GM23338 (cell line): Measurements from ENCODE around the gene BTBD9.

Source experiments
- CREB1 ChIP-seq: fragments of 250-450 bp; sonication (Bioruptor Pico); IDR thresholded peaks from 2 replicates; pipeline ENCODE4 v1.5.0; 2020; ENCODE audit warnings: low read depth, mild to moderate bottlenecking, moderate library complexity
- EZH2 ChIP-seq: fragments of 200-600 bp; sonication (generic); IDR thresholded peaks from one replicate; pipeline ENCODE4 v1.8.0; 2017; ENCODE audit warnings: antibody characterized with exemption, mild to moderate bottlenecking, low read depth; ENCODE audit not compliant: unreplicated experiment
- EZH2phosphoT487 ChIP-seq: fragments of 200-600 bp; sonication (generic); IDR thresholded peaks from one replicate; pipeline ENCODE4 v1.8.1; 2018; ENCODE audit warnings: antibody characterized with exemption; ENCODE audit not compliant: unreplicated experiment
- JUNB ChIP-seq: IDR thresholded peaks from one replicate; pipeline ENCODE4 v1.6.1; 2016; ENCODE audit warnings: antibody characterized with exemption; ENCODE audit not compliant: unreplicated experiment
- NANOG ChIP-seq: IDR thresholded peaks from 2 replicates; pipeline ENCODE4 v1.6.1; 2016; ENCODE audit warnings: antibody characterized with exemption, borderline replicate concordance
- POLR2AphosphoS5 ChIP-seq: IDR thresholded peaks from 2 replicates; pipeline ENCODE4 v1.6.1; 2016; ENCODE audit warnings: antibody characterized with exemption, low read depth
- REST ChIP-seq: IDR thresholded peaks from one replicate; pipeline ENCODE4 v1.6.1; 2018; ENCODE audit warnings: antibody characterized with exemption; ENCODE audit not compliant: unreplicated experiment
- STAT1 ChIP-seq: IDR thresholded peaks from one replicate; pipeline ENCODE4 v1.6.1; 2016; ENCODE audit warnings: antibody characterized with exemption; ENCODE audit not compliant: unreplicated experiment
- ZNF114 ChIP-seq: fragments of 250-450 bp; sonication (Bioruptor Pico); IDR thresholded peaks from 2 replicates; pipeline ENCODE4 v1.5.0; 2020; ENCODE audit warnings: mild to moderate bottlenecking, moderate library complexity
- TF ChIP-seq, protein P1 (sequence below), 2 experiments: fragments of 200-600 bp in 1 of 2; sonication (generic) in 1 of 2; conservative IDR thresholded peaks; 2 replicates each; pipeline versions ENCODE4 v1.5.1 to v1.6.1; 2016 to 2017; ENCODE audit warnings: antibody characterized with exemption in 2 of 2, low read depth in 2 of 2, mild to moderate bottlenecking in 2 of 2, moderate library complexity in 1 of 2
- TF ChIP-seq, protein P2 (sequence below): fragments of 250-450 bp; sonication (Bioruptor Pico); IDR thresholded peaks from 2 replicates; pipeline ENCODE4 v1.5.0; 2020; ENCODE audit warnings: mild to moderate bottlenecking, moderate library complexity
- TF ChIP-seq, protein P3 (sequence below): IDR thresholded peaks from 2 replicates; pipeline ENCODE4 v1.6.1; 2016; ENCODE audit warnings: antibody characterized with exemption

- TF ChIP-seq JUNB, result no peak
- TF ChIP-seq, protein P1, sequence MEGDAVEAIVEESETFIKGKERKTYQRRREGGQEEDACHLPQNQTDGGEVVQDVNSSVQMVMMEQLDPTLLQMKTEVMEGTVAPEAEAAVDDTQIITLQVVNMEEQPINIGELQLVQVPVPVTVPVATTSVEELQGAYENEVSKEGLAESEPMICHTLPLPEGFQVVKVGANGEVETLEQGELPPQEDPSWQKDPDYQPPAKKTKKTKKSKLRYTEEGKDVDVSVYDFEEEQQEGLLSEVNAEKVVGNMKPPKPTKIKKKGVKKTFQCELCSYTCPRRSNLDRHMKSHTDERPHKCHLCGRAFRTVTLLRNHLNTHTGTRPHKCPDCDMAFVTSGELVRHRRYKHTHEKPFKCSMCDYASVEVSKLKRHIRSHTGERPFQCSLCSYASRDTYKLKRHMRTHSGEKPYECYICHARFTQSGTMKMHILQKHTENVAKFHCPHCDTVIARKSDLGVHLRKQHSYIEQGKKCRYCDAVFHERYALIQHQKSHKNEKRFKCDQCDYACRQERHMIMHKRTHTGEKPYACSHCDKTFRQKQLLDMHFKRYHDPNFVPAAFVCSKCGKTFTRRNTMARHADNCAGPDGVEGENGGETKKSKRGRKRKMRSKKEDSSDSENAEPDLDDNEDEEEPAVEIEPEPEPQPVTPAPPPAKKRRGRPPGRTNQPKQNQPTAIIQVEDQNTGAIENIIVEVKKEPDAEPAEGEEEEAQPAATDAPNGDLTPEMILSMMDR (conservative IDR thresholded peaks at IDR 0.05; ENCODE audit: low read depth in 2 of 2), result no peak
- TF ChIP-seq EZH2, result no peak
- no peak for TF ChIP-seq REST
- no peak for TF ChIP-seq POLR2AphosphoS5
- TF ChIP-seq CREB1 (CRISPR knock-in tag), result no peak
- TF ChIP-seq, protein P2, sequence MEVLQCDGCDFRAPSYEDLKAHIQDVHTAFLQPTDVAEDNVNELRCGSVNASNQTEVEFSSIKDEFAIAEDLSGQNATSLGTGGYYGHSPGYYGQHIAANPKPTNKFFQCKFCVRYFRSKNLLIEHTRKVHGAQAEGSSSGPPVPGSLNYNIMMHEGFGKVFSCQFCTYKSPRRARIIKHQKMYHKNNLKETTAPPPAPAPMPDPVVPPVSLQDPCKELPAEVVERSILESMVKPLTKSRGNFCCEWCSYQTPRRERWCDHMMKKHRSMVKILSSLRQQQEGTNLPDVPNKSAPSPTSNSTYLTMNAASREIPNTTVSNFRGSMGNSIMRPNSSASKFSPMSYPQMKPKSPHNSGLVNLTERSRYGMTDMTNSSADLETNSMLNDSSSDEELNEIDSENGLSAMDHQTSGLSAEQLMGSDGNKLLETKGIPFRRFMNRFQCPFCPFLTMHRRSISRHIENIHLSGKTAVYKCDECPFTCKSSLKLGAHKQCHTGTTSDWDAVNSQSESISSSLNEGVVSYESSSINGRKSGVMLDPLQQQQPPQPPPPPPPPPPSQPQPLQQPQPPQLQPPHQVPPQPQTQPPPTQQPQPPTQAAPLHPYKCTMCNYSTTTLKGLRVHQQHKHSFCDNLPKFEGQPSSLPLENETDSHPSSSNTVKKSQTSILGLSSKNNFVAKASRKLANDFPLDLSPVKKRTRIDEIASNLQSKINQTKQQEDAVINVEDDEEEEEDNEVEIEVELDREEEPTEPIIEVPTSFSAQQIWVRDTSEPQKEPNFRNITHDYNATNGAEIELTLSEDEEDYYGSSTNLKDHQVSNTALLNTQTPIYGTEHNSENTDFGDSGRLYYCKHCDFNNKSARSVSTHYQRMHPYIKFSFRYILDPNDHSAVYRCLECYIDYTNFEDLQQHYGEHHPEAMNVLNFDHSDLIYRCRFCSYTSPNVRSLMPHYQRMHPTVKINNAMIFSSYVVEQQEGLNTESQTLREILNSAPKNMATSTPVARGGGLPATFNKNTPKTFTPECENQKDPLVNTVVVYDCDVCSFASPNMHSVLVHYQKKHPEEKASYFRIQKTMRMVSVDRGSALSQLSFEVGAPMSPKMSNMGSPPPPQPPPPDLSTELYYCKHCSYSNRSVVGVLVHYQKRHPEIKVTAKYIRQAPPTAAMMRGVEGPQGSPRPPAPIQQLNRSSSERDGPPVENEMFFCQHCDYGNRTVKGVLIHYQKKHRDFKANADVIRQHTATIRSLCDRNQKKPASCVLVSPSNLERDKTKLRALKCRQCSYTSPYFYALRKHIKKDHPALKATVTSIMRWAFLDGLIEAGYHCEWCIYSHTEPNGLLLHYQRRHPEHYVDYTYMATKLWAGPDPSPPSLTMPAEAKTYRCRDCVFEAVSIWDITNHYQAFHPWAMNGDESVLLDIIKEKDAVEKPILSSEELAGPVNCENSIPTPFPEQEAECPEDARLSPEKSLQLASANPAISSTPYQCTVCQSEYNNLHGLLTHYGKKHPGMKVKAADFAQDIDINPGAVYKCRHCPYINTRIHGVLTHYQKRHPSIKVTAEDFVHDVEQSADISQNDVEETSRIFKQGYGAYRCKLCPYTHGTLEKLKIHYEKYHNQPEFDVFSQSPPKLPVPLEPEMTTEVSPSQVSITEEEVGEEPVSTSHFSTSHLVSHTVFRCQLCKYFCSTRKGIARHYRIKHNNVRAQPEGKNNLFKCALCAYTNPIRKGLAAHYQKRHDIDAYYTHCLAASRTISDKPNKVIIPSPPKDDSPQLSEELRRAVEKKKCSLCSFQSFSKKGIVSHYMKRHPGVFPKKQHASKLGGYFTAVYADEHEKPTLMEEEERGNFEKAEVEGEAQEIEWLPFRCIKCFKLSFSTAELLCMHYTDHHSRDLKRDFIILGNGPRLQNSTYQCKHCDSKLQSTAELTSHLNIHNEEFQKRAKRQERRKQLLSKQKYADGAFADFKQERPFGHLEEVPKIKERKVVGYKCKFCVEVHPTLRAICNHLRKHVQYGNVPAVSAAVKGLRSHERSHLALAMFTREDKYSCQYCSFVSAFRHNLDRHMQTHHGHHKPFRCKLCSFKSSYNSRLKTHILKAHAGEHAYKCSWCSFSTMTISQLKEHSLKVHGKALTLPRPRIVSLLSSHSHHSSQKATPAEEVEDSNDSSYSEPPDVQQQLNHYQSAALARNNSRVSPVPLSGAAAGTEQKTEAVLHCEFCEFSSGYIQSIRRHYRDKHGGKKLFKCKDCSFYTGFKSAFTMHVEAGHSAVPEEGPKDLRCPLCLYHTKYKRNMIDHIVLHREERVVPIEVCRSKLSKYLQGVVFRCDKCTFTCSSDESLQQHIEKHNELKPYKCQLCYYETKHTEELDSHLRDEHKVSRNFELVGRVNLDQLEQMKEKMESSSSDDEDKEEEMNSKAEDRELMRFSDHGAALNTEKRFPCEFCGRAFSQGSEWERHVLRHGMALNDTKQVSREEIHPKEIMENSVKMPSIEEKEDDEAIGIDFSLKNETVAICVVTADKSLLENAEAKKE (CRISPR knock-in tag), result no peak
- TF ChIP-seq STAT1, result no peak
- TF ChIP-seq EZH2phosphoT487, result no peak
- no peak for TF ChIP-seq NANOG
- TF ChIP-seq, protein P3, sequence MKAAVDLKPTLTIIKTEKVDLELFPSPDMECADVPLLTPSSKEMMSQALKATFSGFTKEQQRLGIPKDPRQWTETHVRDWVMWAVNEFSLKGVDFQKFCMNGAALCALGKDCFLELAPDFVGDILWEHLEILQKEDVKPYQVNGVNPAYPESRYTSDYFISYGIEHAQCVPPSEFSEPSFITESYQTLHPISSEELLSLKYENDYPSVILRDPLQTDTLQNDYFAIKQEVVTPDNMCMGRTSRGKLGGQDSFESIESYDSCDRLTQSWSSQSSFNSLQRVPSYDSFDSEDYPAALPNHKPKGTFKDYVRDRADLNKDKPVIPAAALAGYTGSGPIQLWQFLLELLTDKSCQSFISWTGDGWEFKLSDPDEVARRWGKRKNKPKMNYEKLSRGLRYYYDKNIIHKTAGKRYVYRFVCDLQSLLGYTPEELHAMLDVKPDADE, result no peak
- TF ChIP-seq ZNF114, result no peak
These were observed 447.7 kb downstream of the BTBD9 start for GRCh38 chr6:38192011-38192410.
